Activated naive CD4-positive, alpha-beta T cell treated with Interleukin-2 at 50 U/mL for 16 hours (primary cell): ENCODE data around the gene ARMC3.
"Not testable (repeated sequence)": the region's sequence is repeated elsewhere in the genome, so short reads cannot be mapped to it uniquely, and the experiment has no call there.

Source experiments
- DNase-seq: peaks from one replicate; pipeline ENCODE4 v3.0.0-alpha.2; 2020

Gene ARMC3

DNA sequence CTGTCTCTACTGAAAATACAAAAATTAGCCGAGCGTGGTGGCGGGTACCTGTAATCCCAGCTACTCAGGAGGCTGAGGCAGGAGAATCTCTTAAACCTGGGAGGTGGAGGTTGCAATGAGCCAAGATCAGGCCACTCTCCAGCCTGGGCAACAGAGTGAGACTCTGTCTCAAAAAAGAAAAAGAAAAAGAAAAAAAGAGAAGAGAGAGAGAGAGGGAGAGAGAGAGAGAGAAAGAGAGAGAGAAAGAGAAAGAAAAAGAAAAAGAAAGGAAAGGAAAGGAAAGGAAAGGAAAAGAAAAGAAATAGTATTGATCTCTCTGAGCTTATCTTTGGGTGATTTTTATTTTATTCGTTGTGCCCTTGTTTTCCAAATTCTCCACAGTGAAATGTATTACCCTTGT, 1.2 kb downstream of the ARMC3 start:
- not testable (repeated sequence) for DNase-seq

DNA sequence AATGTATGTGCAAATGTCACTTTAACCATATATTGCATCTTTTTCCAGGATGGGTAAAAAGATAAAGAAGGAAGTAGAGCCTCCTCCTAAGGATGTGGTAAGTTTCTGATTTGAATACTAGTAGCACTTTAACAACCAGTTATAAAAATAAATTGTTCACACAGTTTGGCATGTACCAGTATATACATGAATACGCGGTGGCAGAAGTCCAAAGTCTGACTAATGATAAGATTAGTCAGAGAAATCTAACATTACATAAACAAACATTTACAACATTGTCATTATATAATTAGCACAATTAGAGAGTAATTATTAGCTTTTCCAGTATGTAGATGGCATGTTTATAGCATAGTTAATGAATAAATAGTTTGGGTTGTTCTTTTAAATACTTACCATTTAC, 4.1 kb downstream of the ARMC3 start:
- no peak for DNase-seq

DNA sequence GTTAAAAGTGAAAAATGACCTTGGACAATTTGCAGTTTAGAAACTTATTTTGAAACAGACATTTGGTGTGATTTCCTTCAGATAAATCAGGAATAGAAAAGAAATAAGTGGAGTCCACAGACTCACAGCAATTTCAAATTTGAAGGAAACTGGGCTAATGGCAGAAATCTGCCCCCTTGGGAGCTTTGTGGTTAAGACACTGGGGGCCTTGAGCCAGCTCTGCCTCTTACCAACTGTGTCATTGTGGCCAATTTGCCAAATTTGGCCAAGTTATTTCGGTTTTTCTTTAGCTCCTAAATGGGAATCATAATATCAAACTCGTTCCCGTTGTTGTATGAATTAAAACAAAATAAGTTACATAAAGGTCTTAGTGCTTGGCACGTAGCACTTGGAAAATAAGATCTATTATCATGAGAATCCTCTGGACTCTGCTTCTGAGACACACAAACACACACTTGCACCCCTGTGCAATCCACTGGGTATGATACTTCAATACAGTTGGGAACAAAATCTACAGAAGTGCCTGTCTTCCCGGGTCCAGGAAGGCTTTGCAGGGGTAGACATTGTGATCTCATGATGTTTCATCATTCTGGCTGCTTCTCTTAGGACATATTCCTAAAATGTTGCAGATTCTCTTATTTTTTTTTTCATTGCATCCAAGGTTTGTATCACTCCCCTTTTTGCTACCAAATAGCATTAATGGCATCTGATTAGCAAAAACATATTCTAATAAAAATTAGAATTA, 4.9 kb downstream of the ARMC3 start:
- no peak for DNase-seq

DNA sequence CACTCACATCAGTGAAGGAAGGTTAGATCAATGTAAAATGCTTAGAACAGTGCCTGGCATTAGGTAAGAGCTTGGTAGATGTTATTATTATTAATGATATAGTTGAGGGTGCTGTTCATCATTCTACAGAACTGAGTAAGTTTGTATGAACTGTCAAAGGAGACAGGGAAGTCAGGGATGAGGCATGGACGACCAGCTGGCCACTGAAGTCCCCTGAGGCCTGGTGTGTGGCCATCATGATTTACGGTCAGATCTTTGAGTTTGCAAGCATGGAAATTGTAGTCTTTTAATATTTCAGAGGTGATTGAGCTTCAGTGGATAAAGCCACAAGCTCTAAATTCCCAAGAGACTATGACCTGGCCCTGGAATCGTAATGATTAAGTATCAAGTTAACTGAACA, 6.9 kb downstream of the ARMC3 start:
- no peak for DNase-seq

DNA sequence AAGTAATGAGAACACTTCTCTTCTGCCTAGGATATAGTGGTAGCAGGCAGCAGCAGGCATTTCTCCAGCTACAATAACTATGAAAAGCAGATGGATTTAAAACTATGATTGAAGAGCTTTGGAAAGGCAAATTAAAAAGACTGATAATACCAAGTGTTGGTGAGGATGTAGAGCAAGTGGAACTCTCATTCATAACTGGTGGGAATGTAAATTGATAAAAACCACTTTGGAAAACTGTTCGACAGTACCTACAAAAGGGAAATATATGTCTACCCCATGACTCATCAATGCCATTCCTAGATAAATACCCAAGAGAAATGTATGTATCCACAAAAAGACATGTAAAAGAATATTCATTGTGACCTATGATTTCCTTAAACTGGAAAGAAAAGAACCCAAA, 14.6 kb downstream of the ARMC3 start:
- no peak for DNase-seq

DNA sequence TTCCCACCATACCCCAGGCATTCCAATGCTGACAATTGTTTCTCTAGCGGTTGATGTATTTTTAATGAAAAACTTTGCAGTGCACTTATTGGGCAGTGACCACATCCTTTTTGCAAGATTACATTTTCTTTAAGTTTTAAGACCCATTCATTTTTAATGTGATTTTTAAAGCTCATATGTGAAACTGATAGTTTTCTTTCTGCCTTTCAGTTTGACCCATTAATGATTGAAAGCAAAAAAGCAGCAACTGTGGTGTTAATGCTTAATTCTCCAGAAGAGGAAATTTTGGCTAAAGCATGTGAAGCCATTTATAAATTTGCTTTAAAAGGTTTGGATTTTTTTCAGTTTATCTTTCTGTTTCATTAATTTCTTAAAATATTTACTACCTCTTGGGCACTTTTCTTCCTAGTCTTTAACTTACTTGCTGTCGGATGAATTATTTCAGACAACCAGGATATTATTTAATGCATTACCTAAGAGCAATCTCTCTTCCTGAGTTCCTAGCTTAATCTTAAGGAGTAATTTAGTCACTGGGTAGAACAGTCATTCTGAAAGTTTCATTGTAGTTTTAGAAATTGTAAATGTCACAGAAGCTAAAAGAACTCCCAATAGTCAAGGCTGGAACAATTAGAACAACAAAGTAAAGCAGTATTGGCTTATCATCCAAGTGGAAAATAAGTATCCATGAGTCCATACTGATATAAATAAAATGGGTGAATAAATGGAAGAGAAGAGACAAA, 18.3 kb downstream of the ARMC3 start:
- DNase-seq = no peak

DNA sequence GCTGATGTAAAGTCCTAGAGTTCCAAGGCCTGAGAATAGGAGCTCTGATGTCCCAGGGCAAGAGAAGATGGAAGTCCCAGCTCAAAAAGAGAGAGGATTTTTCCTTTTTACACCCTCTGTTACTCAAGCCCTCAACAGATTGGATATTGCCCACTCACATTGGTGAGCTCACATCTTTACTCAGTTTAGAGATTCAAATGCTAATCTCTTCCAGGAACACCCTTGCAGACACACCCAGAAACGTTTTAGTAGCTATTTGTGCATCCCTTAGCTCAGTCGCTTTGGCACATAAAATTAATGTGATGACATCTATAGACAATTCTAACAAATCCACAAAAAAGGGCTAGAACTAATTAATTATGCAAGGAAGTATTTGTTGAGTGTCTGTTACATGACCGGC, 27.1 kb downstream of the ARMC3 start:
- DNase-seq = no peak

DNA sequence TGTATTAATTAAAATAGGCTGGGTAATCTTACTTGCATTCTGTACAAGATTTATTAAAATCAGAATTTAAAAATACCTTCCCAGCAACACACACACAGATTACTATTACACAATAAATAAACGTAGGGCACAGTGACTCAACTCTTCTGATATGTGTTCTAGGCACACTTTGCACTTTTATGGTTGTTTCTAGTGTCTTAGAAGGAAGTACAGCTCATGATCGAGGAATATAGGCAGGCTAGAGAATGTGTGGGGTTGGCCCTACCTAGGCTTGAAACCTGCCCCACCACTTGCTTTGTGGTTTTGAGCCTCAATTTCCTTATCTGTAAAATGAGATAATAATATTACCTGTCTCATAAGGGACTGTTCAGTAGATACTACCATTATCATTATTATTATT, 30.5 kb downstream of the ARMC3 start:
- DNase-seq = no peak

DNA sequence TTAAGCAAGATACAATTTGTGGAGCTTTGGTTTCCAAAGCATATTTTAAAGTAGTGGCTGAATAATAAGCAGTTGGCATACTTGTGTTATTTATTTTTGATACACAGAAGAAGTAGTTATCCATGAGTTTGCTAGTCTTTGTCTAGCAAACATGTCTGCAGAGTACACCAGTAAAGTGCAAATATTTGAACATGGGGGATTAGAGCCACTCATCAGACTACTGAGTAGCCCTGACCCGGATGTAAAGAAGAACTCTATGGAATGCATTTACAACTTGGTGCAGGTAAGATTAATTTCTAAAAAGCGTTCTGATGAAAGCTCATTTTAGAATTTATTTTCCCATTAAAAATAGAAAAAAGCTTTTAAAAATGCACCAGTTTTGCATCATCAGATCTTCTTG, 31.4 kb downstream of the ARMC3 start:
- no peak for DNase-seq

DNA sequence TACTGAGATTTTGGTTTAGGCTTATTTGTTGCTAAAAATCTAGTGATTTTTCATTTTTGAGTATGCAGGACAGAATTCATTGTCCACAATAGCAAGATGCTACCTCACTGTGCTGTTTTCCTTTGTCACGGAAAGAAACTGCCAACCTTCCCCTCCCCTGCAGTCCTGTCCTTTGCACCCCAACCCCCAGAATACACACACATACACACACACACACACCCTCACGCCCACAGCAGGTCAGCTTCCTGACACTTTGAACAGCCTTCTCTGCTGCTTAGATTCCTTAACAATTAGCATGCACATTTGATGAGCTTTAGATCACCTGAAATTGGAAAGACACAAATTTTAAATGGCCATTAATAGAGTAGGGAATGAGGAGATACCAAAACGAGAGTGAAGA, 32.1 kb downstream of the ARMC3 start:
- no peak for DNase-seq

DNA sequence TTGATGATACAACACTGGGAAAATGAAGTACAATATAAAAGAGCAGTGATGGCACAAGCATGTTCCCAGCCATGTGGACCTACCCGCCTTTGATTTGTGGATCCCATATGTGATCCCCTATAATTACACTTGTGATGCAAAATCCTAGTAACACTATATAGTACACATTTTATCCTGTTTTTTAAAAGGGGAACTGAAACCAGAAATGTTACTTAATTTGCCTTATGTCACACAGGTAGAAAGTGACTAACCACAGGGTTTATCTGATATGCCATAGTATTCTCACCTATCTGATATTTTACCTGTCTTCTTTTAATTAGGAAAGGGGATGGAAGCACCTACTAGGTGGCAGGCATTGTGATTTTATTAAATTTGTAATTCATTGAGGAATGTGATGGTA, 35.0 kb downstream of the ARMC3 start:
- no peak for DNase-seq

DNA sequence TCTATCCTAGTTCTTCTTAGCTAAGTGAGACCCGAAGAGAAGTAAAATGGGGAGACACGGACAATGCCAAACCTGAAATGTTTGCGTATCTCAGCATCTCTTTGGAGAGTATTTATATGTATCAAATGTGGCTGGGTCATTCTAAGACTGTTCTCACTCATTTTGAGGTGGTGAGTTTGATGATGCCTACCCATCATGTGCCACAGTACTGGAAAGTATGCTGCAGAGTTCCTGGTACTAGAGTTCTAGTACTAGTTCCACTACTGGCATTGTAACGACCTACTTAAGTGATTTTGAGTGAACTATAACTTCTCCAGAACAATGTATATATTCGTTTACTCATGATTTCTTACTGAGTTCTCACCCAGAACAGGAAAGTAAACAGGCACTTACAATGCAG, 41.9 kb downstream of the ARMC3 start:
- DNase-seq = no peak

DNA sequence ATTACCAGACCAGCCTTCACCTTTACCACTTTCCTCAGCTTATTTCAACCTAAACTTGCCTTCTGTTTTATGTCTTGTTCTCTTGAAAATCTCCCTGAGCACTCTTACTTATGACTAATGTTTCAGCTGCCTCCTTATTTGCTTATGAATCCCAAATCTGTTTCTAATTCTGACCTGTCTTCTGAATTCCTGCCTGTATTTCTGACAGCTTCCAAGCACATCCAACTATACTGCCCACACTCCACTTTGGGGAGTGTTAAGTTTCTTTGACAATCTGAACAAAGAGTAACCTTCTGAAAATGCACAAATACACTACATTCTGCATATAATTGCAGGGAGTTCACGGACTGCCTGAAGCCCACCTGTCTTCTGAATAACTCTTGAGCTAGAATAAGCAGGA, 48.7 kb downstream of the ARMC3 start:
- no peak for DNase-seq

DNA sequence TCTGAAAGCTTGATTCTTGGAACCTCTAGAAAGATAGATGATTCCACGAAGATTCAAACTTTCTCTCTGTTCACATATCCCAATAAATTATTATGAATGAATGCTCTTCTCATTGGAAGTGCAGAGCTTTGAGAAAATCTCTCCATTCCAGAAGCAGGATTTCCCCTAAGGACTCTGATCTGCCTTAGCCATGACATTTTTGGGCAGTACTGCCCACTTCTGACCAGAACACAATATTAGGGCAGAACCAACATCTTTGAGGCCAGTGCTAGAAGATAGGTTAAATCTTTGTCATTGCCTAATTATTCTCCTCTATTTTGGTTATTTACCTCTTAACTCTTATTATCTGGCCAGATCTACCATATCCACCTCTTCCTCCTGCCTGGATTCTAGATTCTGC, 49.9 kb downstream of the ARMC3 start:
- DNase-seq = no peak

DNA sequence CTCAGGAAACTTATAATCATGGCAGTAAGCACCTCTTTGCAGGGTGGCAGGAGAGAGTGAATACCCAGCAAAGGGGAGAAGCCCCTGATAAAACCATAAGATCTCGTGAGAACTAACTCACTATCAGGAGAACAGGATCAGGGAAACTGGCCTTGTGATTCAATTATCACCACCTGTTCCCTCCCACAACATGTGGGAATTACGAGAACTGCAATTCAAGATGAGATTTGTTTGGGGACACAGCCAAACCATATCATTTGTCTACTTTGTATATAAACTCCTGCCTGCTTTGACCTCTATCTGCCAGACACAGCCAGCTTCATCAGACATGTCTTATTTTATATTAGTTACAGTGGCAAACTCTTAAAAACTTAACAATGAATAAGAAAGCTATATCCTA, 50.4 kb downstream of the ARMC3 start:
- DNase-seq = no peak

DNA sequence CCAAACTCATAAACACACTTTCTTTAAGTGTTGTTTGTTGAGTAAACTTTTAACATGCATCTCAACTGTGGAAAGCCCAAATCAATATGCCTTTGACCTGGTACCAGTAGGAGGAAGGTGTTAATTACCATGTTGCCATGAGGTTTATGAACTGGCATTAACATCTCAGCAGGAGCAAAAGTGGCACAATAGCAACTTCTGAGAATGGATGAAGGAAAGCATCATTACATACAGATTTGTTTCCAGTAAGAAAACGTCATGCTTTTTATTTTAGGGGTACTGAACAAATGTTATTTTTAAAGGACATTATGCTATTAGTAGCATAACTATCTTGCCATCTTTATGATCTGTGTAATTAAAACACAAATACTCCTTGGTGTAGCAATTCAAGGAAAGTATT, 51.1 kb downstream of the ARMC3 start:
- no peak for DNase-seq

DNA sequence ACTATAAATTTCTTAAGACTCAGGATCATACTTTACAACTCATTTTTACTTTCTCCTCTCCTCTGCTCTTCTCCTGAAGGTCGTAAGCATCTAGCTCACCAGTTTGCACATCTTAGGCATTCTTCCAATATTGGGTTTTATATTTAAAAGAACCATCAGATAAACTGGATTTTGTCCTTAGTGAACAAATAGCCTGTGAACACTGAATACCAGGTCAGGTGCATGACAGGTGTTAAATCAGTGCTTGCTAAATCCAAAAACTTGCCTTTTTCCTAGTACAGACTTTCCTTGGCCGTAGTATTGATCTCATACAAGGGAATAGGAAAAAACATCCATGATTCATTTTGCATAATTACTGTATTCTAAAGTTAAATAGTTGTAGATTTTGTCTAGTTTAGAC, 53.0 kb downstream of the ARMC3 start:
- no peak for DNase-seq

DNA sequence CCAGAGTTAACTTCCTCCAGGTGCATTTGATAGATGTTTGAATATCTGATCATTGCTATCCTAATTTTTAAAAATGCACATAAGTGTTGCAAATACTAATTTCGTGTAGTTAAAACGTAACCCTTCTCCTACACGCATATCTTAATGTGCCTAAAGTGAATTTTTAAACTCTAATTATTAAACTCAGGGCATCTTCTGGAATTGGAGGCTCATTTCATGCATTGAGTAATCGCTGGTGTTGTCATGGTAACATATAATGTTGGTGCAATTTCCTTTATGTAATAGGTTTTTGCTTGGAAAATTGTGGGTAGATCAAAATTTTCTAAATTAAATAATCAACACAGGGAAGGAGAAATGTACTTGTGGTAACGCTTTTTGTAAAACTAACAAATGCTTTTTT, 56.2 kb downstream of the ARMC3 start:
- DNase-seq = no peak

DNA sequence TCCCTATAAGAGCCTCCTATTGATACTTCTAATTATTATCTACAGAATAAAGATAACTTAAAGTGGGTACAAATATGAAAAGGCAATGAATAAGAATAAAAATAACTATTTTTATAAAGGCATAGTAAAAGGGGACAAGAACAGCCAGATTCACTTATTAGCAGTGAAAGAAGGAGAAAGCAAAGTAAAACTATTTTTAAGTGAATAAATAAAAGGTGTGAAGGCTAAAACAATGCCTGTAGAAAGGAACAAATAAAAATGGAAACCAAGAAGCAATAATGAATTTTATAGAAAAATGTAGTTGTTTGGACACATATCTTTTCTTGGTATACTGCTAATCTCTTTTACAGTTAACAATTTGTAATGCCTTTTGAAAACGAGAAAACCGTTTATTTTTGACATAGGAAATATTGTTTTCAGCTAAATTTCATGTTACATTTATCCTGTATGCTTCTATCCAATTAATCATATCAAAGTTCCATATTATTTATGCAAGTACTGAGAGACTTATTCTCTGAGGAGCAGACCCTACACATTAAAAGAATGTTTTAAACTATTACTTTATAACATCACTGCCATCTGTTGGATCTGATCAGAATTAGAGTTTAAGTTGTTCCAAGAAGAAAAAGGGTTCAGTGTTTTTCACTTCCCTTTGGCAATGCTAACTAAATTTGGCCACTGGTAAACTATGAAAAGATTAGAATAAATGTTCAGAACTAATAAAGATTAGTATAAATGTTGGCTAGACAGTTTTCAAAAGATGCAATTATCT, 59.1 kb downstream of the ARMC3 start:
- DNase-seq = no peak

DNA sequence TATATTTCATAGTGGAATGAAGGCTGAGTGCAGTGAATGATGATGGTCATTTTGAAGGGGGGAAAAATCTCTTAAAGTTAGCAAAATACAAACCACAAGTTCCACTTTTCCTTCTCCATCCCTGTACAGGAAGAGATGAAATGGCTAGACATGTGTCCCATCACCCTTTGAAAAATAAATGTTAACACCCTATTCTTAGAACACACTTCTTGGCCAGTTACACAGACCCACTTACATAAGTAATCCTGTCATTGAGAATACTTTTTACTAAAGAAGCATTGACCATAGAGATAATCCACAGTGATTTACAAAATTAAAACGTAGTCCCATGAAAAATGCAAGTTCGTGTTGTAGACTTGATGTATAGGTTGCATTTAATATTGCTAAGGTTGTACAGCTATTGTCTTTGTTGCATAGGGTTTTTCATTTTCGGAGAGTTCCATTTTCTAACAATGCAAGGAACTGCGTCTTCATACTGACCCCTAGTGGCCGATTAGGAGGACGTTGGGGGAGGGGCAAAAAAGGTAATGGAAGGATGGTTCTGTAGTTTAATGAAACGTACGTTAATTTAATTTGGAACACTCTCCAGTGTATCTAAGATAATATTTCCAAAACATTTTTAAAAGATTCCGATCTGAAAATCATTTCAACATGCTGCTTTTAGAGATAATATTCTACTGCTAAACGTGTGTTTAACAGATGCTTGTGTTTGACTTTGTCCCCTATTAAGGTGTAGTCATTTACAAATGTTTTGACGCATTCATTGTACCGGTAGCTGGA, 60.9 kb downstream of the ARMC3 start:
- DNase-seq = peak; percentile 70

DNA sequence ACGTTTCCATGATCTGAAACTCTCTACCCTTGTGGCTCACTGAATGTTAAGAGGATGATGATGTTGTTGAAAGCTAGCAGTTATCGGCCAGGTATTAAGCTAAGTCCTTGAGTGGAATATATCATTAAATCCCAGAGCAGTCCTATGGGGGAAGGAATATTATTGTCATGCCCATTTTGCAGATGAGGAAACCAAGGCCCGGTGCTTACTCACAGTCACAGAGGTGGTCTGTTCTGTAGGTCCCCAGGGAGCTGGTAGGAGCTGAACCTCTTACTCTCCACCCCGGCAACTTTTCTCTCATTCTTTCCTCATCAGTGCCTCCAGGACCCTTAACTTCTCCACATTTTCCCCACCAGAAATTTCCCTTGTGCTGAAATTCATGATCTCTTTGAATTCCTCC, 62.6 kb downstream of the ARMC3 start:
- DNase-seq = no peak

DNA sequence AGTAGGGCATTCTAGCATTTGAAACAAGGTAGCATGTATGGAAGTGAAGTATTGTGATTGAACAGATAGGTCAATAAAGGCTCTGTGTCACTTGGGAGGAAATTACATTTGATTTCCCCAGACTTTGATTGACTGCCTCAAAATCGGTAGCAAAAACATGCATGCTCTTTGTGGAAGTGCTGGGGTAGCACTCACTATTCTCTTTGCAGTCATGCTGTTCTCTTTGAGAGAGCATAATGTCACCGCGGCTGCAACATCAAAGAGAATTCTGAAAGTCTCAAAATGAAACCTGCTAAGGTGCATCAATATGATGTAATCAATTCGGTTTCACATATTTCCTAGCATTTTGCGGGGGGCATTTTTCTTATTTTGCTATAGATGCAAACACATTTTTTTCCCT, 64.2 kb downstream of the ARMC3 start:
- peak; percentile 6 for DNase-seq

DNA sequence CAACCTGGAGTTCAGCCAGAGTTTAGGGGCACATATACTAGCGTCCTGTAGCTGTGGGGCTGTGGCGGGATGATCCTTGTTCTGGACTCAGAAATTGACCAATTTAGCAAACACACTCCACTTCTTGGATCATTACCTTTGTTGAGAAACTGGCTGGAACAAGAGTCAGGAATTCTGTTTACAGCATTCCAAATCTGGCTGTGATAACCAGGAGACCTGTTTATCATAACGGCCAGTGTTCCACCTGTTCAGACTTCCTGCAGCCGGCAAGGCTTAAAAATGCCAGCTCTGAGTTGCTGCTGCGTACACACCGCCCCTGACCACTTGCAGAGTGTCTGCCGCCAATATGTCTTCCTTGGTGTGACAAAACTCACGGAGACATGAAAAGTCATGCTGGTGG, 64.8 kb downstream of the ARMC3 start:
- DNase-seq = no peak
